SH-SY5Y (cell line): ENCODE measurements around the gene CTNNA3.

Experiments used
- GATA2 ChIP-seq: IDR thresholded peaks from 2 replicates; pipeline ENCODE4 v1.6.1; 2011; ENCODE audit warnings: mild to moderate bottlenecking, low read depth, low read length
- GATA3 ChIP-seq: IDR thresholded peaks from 2 replicates; pipeline ENCODE4 v1.6.1; 2011; ENCODE audit warnings: low read depth, mild to moderate bottlenecking, low read length, moderate library complexity

DNA sequence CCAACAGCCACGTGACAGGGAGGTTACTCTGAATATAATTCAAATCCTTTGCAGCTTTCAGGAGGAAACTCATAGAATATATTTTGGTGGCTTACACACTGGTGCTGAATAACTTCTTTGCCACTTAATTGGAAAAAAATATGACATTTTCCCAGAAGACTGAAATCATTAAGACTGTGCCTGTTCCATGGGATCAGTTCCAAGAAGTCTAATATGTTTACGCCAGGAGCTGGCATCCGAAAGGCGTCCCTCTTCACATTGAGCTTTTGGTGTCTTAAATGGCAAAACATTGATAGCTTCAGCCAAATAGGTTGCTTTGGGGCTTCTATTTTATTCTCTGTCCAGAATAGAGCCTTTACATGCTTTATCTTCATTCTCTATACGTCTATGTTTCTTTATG lies 1687.8 kb downstream of the CTNNA3 start:
- TF ChIP-seq GATA3 (no peak), GATA2 (no peak)
